NCI-H748 (cell line): ENCODE data around the gene APEH.
A peak's percentile ranks its signal among the peaks of the same experiment; 100 is the strongest.

ENCODE experiments used
- DNase-seq: peaks from one replicate; lab custom pipeline; 2025; ENCODE audit not compliant: unreplicated experiment; lab: John Stamatoyannopoulos, UW

APEH gene

GRCh38 chr3:49723628-49724551 is 49.7 kb downstream of the APEH start, which contains the start of gene GMPPB:
Gene GMPPB (minus strand): TSS chr3:49723951. CDS start chr3:49723726, 225 bp downstream.
- DNase-seq = peak; percentile 96

- peak; percentile 26 for DNase-seq
Observed at GRCh38 chr3:49724586-49724985, 50.4 kb downstream of the APEH start.

- no peak for DNase-seq
Observed at GRCh38 chr3:49725906-49726681, 51.9 kb downstream of the APEH start.

GRCh38 chr3:49727154-49727923 is 53.2 kb downstream of the APEH start:
- no peak for DNase-seq

- no peak for DNase-seq
Observed at GRCh38 chr3:49727924-49728361, 53.8 kb downstream of the APEH start.

GRCh38 chr3:49729966-49730609 is 55.9 kb downstream of the APEH start:
- DNase-seq = no peak

GRCh38 chr3:49732597-49732996 is 58.4 kb downstream of the APEH start:
- DNase-seq = no peak

GRCh38 chr3:49733551-49733950 is 59.4 kb downstream of the APEH start:
- DNase-seq = no peak
